ENCODE results near the gene DIP2C. TPM values are rescaled to one million over a fixed set of nuclear protein-coding genes. Genes with fewer than 3 reads are reported as not detected.
"Not testable (repeated sequence)": the region's sequence is repeated elsewhere in the genome, so short reads cannot be mapped to it uniquely, and the experiment has no call there.

Gene DIP2C
- total RNA-seq, 1 experiment from 2014 or later = 4.6 TPM

GRCh38 chr10:517241-517830, 172.1 kb downstream of the DIP2C start:
- DNase-seq (ENCODE audit: low read depth) = no peak

GRCh38 chr10:516764-517163, 172.7 kb downstream of the DIP2C start:
- DNase-seq (ENCODE audit: low read depth) = no peak

- DNase-seq (ENCODE audit: low read depth) = no peak
Measured at GRCh38 chr10:515674-516073, 173.8 kb downstream of the DIP2C start.

GRCh38 chr10:514137-514671, 175.3 kb downstream of the DIP2C start:
- no peak for DNase-seq (ENCODE audit: low read depth)

- DNase-seq (ENCODE audit: low read depth) = no peak
Measured at GRCh38 chr10:513393-513792, 176.1 kb downstream of the DIP2C start.

GRCh38 chr10:512661-513060, 176.8 kb downstream of the DIP2C start:
- not testable (repeated sequence) for DNase-seq (ENCODE audit: low read depth)

GRCh38 chr10:511849-512191, 177.6 kb downstream of the DIP2C start:
- no peak for DNase-seq (ENCODE audit: low read depth)

- peak; percentile 71 for DNase-seq (ENCODE audit: low read depth)
Measured at GRCh38 chr10:511101-511848, 178.2 kb downstream of the DIP2C start.

- no peak for DNase-seq (ENCODE audit: low read depth)
Measured at GRCh38 chr10:510415-510881, 179.0 kb downstream of the DIP2C start.

- no peak for DNase-seq (ENCODE audit: low read depth)
Measured at GRCh38 chr10:509361-510102, 179.9 kb downstream of the DIP2C start.

- DNase-seq (ENCODE audit: low read depth) = no peak
Measured at GRCh38 chr10:508726-509125, 180.7 kb downstream of the DIP2C start.

- no peak for DNase-seq (ENCODE audit: low read depth)
Measured at GRCh38 chr10:507908-508444, 181.5 kb downstream of the DIP2C start.

- no peak for DNase-seq (ENCODE audit: low read depth)
Measured at GRCh38 chr10:507355-507699, 182.1 kb downstream of the DIP2C start.

- DNase-seq (ENCODE audit: low read depth) = no peak
Measured at GRCh38 chr10:506451-507354, 182.8 kb downstream of the DIP2C start.

GRCh38 chr10:505419-505818, 184.0 kb downstream of the DIP2C start:
- DNase-seq (ENCODE audit: low read depth) = no peak

- DNase-seq (ENCODE audit: low read depth) = no peak
Measured at GRCh38 chr10:504806-505205, 184.7 kb downstream of the DIP2C start.

GRCh38 chr10:504121-504611, 185.3 kb downstream of the DIP2C start:
- DNase-seq (ENCODE audit: low read depth) = no peak

- peak; percentile 6 for DNase-seq (ENCODE audit: low read depth)
Measured at GRCh38 chr10:501596-501995, 187.9 kb downstream of the DIP2C start.

GRCh38 chr10:500876-501275, 188.6 kb downstream of the DIP2C start:
- DNase-seq (ENCODE audit: low read depth) = peak; percentile 3

GRCh38 chr10:499991-500390, 189.5 kb downstream of the DIP2C start:
- DNase-seq (ENCODE audit: low read depth) = no peak

- DNase-seq (ENCODE audit: low read depth) = no peak
Measured at GRCh38 chr10:498760-499435, 190.6 kb downstream of the DIP2C start.
